Measurements from ENCODE around the gene VARS2.
A peak's percentile ranks its signal among the peaks of the same experiment; 100 is the strongest.
"Not testable (repeated sequence)": the region's sequence is repeated elsewhere in the genome, so short reads cannot be mapped to it uniquely, and the experiment has no call there.

VARS2 gene

GRCh38 chr6:30898750-30899360 is 15.2 kb upstream of the VARS2 start:
- DNase-seq (ENCODE audit: low spot score) = no peak

GRCh38 chr6:30900863-30901417 is 13.1 kb upstream of the VARS2 start:
- DNase-seq (ENCODE audit: low spot score) = no peak

DNA sequence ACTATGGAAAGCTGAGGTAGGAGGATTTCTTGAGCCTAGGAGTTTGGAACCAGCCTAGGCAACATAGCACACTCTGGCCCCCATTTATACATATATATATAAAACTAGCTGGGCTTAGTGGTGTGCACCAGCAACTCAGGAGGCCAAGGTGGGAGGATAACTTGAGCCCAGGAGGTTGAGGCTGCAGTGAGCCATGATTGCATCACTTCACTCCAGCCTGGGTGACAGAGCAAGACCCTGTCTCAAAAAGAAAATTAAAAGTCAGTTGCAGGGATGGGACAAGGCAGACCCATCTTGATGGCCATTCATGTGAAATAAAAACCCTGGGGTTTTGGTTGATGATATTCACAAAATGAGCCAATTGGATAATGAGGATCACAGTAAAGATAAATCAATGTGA is 12.6 kb upstream of the VARS2 start:
- DNase-seq (ENCODE audit: low spot score) = no peak

GRCh38 chr6:30902196-30902595 is 11.8 kb upstream of the VARS2 start:
- DNase-seq (ENCODE audit: low spot score) = not testable (repeated sequence)

DNA sequence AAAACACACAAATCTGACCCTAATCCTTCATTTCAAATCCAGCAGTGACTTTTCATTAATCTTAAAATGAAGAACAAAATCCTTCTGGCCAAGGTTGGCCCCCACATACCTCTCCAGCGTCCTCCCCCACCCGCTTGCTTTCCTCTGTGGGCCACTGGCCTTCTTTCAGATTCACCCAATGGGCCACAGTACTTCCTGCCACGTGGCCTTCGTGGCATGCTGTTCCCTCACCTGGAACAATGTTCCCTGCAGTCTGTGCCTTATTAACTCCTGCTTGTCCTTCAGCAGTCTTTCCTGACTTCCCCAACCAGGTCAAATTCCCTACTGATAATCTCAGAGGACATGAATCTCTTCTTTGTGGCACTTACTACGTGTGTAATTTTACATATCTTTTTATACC is 11.3 kb upstream of the VARS2 start:
- no peak for DNase-seq (ENCODE audit: low spot score)

GRCh38 chr6:30903236-30903635 is 10.8 kb upstream of the VARS2 start:
- DNase-seq (ENCODE audit: low spot score) = no peak

DNA sequence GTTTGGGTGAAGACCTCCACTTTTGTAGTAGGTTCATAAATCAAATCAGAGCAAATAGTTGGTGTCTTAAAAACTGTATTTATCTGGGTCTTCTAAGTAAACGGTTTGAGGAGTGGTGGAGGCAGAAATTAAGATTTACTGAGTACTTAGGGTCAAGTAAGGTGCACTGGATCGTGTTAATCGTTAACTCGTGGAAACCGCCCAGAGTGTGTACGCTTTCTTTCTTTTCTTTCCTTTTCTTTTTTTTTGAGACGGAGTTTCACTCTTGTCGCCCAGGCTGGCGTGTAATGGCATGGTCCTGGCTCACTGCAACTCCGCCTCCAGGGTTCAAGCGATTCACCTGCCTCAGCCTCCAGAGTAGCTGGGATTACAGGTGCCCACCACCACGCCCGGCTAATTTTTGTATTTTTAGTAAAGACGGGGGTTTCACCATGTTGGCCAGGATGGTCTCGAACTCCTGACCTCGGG is 6.7 kb upstream of the VARS2 start:
- not testable (repeated sequence) for DNase-seq (ENCODE audit: low spot score)

- DNase-seq (ENCODE audit: low spot score) = peak; percentile 89
Observed at GRCh38 chr6:30907758-30908591, 6.1 kb upstream of the VARS2 start, which contains the start of gene GTF2H4. TSS of gene GTF2H4 (plus strand) at chr6:30908207.

DNA sequence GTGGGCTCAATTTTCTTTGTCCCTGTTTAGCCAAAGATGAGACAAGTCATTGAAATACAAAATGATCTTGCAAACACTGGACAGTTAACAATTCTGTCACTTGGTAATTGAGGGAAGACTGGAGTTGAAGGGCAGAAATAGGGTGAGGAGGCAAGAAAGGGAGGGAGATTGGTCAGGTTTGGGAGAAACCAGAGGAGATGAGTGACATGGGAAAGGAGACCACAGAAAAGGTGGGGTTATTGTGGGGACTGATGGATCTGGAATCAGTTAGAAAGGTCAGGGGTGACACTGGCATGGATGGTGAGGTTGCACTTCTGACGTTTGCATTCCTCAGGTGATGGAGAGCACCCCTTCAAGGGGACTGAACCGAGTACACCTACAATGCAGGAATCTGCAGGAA is 5.3 kb upstream of the VARS2 start:
- no peak for DNase-seq (ENCODE audit: low spot score)

- not testable (repeated sequence) for DNase-seq (ENCODE audit: low spot score)
Observed at GRCh38 chr6:30910473-30910872, 3.6 kb upstream of the VARS2 start.

GRCh38 chr6:30912746-30913520 is 1.1 kb upstream of the VARS2 start:
- no peak for DNase-seq (ENCODE audit: low spot score)

- no peak for DNase-seq (ENCODE audit: low spot score)
Observed at GRCh38 chr6:30913721-30914075, 340 bp upstream of the VARS2 start.

- no peak for DNase-seq (ENCODE audit: low spot score)
Observed at GRCh38 chr6:30914854-30915590, 984 bp downstream of the VARS2 start.

- DNase-seq (ENCODE audit: low spot score) = peak; percentile 88
Observed at GRCh38 chr6:30915591-30915946, 1.5 kb downstream of the VARS2 start.

DNA sequence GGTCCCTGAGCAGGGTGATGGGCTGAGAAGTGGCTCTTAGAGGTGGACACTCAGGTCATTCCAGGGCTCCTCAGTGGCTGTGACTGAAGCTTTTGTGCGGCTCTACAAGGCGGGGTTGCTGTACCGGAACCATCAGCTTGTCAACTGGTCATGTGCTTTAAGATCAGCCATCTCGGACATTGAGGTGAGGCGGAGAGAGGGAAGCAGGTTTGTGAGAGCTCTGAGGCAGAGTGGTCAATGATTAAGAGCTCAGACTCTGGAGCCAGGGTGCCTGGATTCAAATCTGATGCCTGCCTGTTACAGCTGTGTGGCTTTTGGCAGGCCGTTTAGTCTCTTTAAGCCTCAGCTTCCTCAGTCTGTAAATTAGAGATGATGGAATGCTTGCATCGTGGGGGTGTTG is 3.0 kb downstream of the VARS2 start:
- no peak for DNase-seq (ENCODE audit: low spot score)

DNA sequence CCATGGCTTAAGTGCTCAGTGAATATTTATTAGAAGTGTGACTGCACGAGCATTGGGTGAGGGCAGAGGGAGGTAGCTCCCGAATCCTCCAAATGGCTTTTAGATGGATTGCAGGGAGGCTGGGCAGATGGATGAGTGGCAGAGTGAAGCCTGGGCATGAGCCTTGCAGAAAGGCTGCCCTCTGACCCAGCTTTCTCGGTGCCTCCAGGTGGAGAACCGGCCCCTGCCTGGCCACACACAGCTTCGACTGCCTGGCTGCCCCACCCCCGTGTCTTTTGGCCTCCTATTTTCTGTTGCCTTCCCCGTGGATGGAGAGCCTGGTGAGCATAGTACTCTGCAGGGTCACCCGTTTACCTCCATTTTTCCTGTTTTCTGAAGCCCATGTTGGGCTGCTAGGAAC is 3.4 kb downstream of the VARS2 start:
- no peak for DNase-seq (ENCODE audit: low spot score)

DNA sequence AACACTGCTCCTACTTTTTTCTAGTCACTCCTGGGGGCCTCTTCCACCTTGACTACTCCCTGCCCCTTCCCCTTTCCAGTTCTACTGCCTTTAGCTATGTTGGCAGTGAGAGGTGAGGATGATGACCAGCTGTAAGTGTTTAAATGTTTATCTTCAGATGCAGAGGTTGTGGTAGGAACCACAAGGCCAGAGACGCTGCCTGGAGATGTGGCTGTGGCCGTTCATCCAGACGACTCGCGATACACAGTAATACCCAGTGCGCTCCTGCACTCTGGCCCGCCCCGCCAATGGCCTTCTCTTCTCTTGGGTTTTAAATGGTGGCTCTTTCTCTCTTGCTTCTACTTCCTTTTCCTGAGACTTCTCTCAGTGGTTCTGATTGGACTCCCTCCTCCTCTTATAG is 4.6 kb downstream of the VARS2 start:
- no peak for DNase-seq (ENCODE audit: low spot score)

GRCh38 chr6:30922447-30922852 is 8.4 kb downstream of the VARS2 start:
- DNase-seq (ENCODE audit: low spot score) = no peak

DNA sequence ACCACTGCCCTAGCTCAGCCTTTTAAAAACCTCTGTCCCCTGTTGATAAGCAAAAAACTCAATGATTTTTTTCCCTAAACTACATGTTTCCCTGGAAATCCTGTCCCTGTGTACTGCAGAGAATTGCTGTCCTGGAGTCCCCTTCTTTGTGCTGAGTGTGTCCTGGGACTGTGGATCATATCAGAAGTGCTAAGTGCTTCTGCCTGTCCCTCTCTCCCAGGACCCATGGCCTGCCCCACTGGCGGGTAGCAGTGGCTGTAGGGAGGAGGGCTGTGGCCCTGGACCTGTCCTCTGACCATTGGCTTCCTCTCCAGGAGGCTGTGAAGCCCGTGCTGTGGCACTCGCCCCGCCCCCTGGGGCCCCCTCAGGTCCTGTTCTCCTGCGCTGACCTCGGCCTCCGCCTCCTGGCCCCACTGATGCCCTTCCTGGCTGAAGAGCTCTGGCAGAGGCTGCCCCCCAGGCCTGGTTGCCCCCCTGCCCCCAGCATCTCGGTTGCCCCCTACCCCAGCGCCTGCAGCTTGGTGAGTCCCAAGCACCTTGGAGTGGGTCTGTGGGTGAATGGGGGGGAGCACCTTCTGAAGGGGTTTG is 10.1 kb downstream of the VARS2 start:
- not testable (repeated sequence) for DNase-seq (ENCODE audit: low spot score)

- DNase-seq (ENCODE audit: low spot score) = no peak
Observed at GRCh38 chr6:30926644-30927043, 12.6 kb downstream of the VARS2 start.

GRCh38 chr6:30927080-30927479 is 13.0 kb downstream of the VARS2 start:
- DNase-seq (ENCODE audit: low spot score) = not testable (repeated sequence)
